Activated B cell treated with CpG ODN at 0.5 μM for 24 hours (primary cell): Measurements from ENCODE around the gene HSD17B13. TPM values are rescaled to one million over a fixed set of nuclear protein-coding genes. Genes with fewer than 3 reads are reported as not detected.

Source experiments
- ATAC-seq: fragments of 200-7000 bp; cut with Tn5 transposase; one replicate; pipeline ENCODE4 v1.10.0; 2021; ENCODE audit warnings: low read depth, mild to moderate bottlenecking, moderate library complexity
- CTCF ChIA-PET: fragments of 350-600 bp; sonication (Branson Sonifier 250); formaldehyde crosslinking; loops from one replicate; lab custom pipeline; 2021; ENCODE audit warnings: antibody characterized with exemption; lab: Charles Lee
- POLR2A ChIA-PET: fragments of 350-600 bp; sonication (Branson Sonifier 250); formaldehyde crosslinking; loops from one replicate; lab custom pipeline; 2021; ENCODE audit warnings: antibody characterized with exemption; lab: Charles Lee
- DNase-seq: peaks from one replicate; pipeline ENCODE4 v3.0.0; 2022
- H3K27ac Mint-ChIP-seq: one replicate; pipeline ENCODE4 v1.8.0; 2020; ENCODE audit warnings: mixed read lengths
- H3K27me3 Mint-ChIP-seq: one replicate; pipeline ENCODE4 v1.8.0; 2021; ENCODE audit warnings: mixed read lengths
- H3K36me3 Mint-ChIP-seq: one replicate; pipeline ENCODE4 v1.8.0; 2021; ENCODE audit warnings: low read depth, mixed read lengths
- H3K4me1 Mint-ChIP-seq: one replicate; pipeline ENCODE4 v1.8.0; 2021; ENCODE audit warnings: mixed read lengths
- H3K4me3 Mint-ChIP-seq: one replicate; pipeline ENCODE4 v1.8.0; 2020; ENCODE audit warnings: mild to moderate bottlenecking, mixed read lengths
- H3K9me3 Mint-ChIP-seq: one replicate; pipeline ENCODE4 v1.8.0; 2020; ENCODE audit warnings: mixed read lengths
- CTCF ChIP-seq: fragments of 200-600 bp; IDR thresholded peaks from one replicate; pipeline ENCODE4 v1.8.0; 2022; ENCODE audit warnings: antibody characterized with exemption, mild to moderate bottlenecking
- intact Hi-C: fragments of 100-400 bp; cut with micrococcal nuclease; formaldehyde crosslinking; loops from one replicate; pipeline ENCODE4 v1.15.1; 2024
- total RNA-seq: library from RNA; stranded (reverse); gene quantifications from 2 replicates; pipeline ENCODE4 v1.2.3, GENCODE V29; 2022

The HSD17B13 gene
- 0.17 and 0.35 TPM in 2 replicates for total RNA-seq

- ATAC-seq (no peak), DNase-seq (no peak)
- CTCF ChIA-PET, result no interaction called here
- no peaks in the 10 kb centered on the region for H3K36me3 Mint-ChIP-seq
- H3K9me3 Mint-ChIP-seq, result no peaks in the 10 kb centered on the region
- POLR2A ChIA-PET, result no interaction called here
- H3K27ac Mint-ChIP-seq, result no peak within 1 kb of the TSS
- no peaks in the 10 kb centered on the region for H3K4me1 Mint-ChIP-seq
- TF ChIP-seq CTCF, result no peak
- no peaks in the 10 kb centered on the region for H3K27me3 Mint-ChIP-seq
- no peak within 1 kb of the TSS for H3K4me3 Mint-ChIP-seq
- intact Hi-C loops, result no loop called here
Measured at GRCh38 chr4:87322754-87323153, at the start of gene HSD17B13. TSS of gene HSD17B13 (minus strand) at chr4:87322882. CDS start at chr4:87322841, 41 bp downstream.

- Mint-ChIP-seq H3K9me3 (no peaks in the 10 kb centered on the region), H3K4me1 (peaks cover 2% of the 10 kb centered on the region), H3K4me3 (no peak overlapping the region), H3K27ac (no peak overlapping the region), H3K27me3 (no peaks in the 10 kb centered on the region), H3K36me3 (peaks cover 66% of the 10 kb centered on the region)
- DNase-seq, result no peak
- CTCF ChIA-PET, result interaction anchor here (1.0 to 1.5 kb wide), 2 partner anchors 82 to 96 kb away, joined by 3 to 8 read pairs; no protein-coding TSS in a partner anchor
- POLR2A ChIA-PET, result interaction anchor here (1.5 kb wide), 1 partner anchor 21 kb away, joined by 4 read pairs; no protein-coding TSS in a partner anchor
- intact Hi-C loops, result loop anchor here (10.0 kb wide), 1 partner anchor 55 kb away; the partner anchor contains the start of gene NUDT9
- no peak for ATAC-seq
- TF ChIP-seq CTCF, result no peak
Measured at GRCh38 chr4:87370068-87370467, 47.4 kb upstream of the HSD17B13 start.

DNA sequence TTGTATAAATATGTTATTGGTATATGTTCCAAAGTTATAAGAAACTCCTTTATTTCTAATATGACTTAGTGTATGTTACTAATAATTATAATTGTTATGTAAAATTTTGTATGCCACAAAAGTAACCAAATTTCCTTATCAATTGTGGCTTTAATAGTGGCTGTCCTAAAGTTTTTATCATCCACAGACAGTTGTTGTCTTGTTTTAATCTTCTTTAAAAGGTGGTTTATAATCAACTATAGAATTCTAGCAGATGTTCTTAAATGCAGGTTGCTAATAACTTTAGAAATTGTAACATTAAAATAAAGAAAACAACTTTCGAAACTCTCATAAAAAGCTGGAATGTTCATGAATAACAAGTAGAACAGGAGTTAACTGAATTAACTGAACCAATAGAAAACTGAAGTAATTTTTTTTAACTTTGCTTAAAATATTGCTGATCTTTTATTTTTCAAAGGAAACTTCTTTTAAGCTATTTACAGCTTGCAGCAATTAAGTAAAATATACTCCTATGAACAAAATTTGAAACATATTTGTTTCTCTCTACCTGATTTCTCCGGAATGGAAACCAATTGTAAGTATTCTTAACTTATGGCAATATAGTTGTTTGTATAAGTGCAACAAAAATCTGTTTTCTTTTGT is 44.0 kb upstream of the HSD17B13 start:
- peaks cover 75% of the 10 kb centered on the region for H3K36me3 Mint-ChIP-seq
- POLR2A ChIA-PET, result no interaction called here
- H3K4me3 Mint-ChIP-seq, result no peak overlapping the region
- CTCF ChIA-PET, result interaction anchor here (1.0 kb wide), 1 partner anchor 9 kb away, joined by 3 read pairs; no protein-coding TSS in a partner anchor
- peaks cover 2% of the 10 kb centered on the region for H3K4me1 Mint-ChIP-seq
- TF ChIP-seq CTCF, result no peak
- intact Hi-C loops, result no loop called here
- ATAC-seq (no peak), DNase-seq (no peak)
- no peaks in the 10 kb centered on the region for H3K27me3 Mint-ChIP-seq
- H3K9me3 Mint-ChIP-seq, result no peaks in the 10 kb centered on the region
- no peak overlapping the region for H3K27ac Mint-ChIP-seq

DNA sequence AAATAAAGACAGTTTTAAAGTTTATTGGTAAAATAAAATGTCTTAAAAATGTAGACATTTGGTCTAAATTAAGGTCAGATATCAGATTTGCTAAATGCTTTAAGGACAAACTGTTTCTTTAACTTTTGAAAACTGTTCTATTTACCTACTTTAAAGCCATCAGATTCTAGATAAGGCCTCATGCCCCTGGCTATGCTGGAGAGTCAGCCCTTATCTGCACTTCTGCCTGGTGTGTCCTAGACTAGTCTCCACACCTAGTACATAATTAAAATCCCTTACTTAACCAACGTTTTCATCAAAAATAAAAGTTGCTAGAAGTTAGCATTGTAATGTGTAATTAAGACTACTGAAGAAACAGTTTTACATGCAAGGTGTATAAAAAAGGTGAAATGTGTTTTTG is 42.7 kb upstream of the HSD17B13 start:
- POLR2A ChIA-PET, result no interaction called here
- CTCF ChIA-PET, result no interaction called here
- no peak for ATAC-seq
- H3K9me3 Mint-ChIP-seq, result no peaks in the 10 kb centered on the region
- no peaks in the 10 kb centered on the region for H3K27me3 Mint-ChIP-seq
- intact Hi-C loops, result no loop called here
- no peak overlapping the region for H3K27ac Mint-ChIP-seq
- no peak overlapping the region for H3K4me3 Mint-ChIP-seq
- peaks cover 76% of the 10 kb centered on the region for H3K36me3 Mint-ChIP-seq
- TF ChIP-seq CTCF, result no peak
- H3K4me1 Mint-ChIP-seq, result peaks cover 2% of the 10 kb centered on the region
- DNase-seq, result no peak

GRCh38 chr4:87363552-87363951 is 40.9 kb upstream of the HSD17B13 start:
- no peak overlapping the region for H3K27ac Mint-ChIP-seq
- POLR2A ChIA-PET, result no interaction called here

More at GRCh38 chr4:87363552-87363951, 40.9 kb upstream of the HSD17B13 start:
- DNase-seq, result no peak
- Mint-ChIP-seq H3K36me3 (peaks cover 69% of the 10 kb centered on the region), H3K27me3 (no peaks in the 10 kb centered on the region), H3K4me3 (no peak overlapping the region), H3K9me3 (no peaks in the 10 kb centered on the region), H3K4me1 (no peaks in the 10 kb centered on the region)
- TF ChIP-seq CTCF, result no peak
- intact Hi-C loops, result no loop called here
- CTCF ChIA-PET, result interaction anchor here (1.2 kb wide), 1 partner anchor 10 kb away, joined by 3 read pairs; no protein-coding TSS in a partner anchor
- no peak for ATAC-seq
